ENCODE measurements around the gene CTSO. TPM values are rescaled to one million over a fixed set of nuclear protein-coding genes. Genes with fewer than 3 reads are reported as not detected.

The CTSO gene
- total RNA-seq, 1 experiment from 2014 or later = 5.0 TPM

DNA sequence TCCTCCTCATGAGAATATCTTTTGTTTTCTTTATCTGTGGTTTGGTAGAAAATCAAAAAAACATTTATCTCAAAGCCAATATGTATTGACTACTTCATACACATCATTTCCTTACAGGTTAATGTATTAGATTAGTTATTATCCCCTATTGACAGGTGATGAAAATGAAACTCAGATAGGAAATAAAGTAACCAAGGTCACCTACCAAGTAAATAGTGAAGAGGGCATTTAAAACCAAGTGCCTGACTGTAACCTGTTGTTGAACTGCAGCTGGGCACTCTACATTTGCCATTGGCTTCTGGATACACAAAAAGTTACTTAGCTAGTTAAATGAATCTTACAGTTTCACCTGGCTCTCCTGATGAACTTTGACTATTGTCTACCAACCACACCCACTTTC, 41.4 kb upstream of the CTSO start:
- ChIA-PET POLR2A (ENCODE audit: unreplicated experiment) (no interaction called here), CTCF (no interaction called here)
- no peak overlapping the region for H3K4me3 ChIP-seq
- H3K36me3 ChIP-seq (ENCODE audit: low read depth) = no peaks in the 10 kb centered on the region
- intact Hi-C loops (cut with micrococcal nuclease; ENCODE audit: unreplicated experiment) = no loop called here
- H3F3A ChIP-seq (ENCODE audit: insufficient read depth, low read depth) = no peaks in the 10 kb centered on the region
- no peak overlapping the region for H2AFZ ChIP-seq
- H3K4me1 ChIP-seq (replicated peaks; ENCODE audit: insufficient read depth) = no peaks in the 10 kb centered on the region
- no peak overlapping the region for H3K4me2 ChIP-seq
- no TSS peak for BruUV-seq (replicated peaks)
- H3K79me2 ChIP-seq (ENCODE audit: low read depth) = no peaks in the 10 kb centered on the region
- no peaks in the 10 kb centered on the region for H4K20me1 ChIP-seq (ENCODE audit: insufficient read depth)
- H3K27ac ChIP-seq = no peak overlapping the region
- no peaks in the 10 kb centered on the region for H3K9me3 ChIP-seq (ENCODE audit: insufficient read depth, low read depth)
- no peak for TF ChIP-seq CTCF (conservative IDR thresholded peaks at IDR 0.05)
- no peak for TF ChIP-seq EZH2 (IDR thresholded peaks at IDR 0.05; ENCODE audit: low read depth)
- DNase-seq = no peak
- H3K9me2 ChIP-seq (ENCODE audit: insufficient read depth) = no peaks in the 10 kb centered on the region
- no peaks in the 10 kb centered on the region for H3K27me3 ChIP-seq (ENCODE audit: insufficient read depth, low read depth)

DNA sequence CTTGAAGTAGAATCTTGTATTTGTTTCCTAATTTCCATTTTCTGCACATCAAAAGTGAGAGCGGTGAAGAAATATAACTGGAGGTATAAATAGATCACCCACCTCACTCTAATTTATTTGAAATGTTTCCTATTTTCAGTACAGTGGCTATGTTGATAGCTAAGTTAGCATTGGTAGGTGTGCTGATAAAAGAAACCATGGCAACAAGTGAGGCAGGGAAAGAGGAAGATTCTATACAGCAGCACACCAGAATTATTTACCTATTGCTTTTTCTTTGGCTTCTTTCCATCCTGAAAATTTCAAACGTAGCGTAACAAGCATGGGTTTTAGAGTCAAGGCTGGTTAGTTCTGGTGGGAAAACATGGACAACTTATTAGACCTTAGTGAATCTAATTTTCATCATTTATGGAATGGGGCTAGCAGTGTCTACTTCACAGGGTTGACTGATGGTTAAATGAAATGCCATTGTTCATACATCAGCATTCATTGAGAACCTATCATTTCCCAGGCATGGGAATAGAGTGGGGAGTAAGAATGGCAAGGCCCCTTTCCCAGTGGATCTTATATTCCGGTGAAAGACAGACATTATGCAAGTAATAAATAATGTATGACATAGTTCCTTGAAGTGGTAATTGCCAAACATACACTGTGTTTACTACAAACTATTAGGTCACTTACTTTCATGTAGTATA, 30.6 kb upstream of the CTSO start:
- no peak overlapping the region for H3K4me3 ChIP-seq
- H4K20me1 ChIP-seq (ENCODE audit: insufficient read depth) = no peaks in the 10 kb centered on the region
- no peaks in the 10 kb centered on the region for H3K27me3 ChIP-seq (ENCODE audit: insufficient read depth, low read depth)
- ChIA-PET CTCF (no interaction called here), POLR2A (ENCODE audit: unreplicated experiment) (no interaction called here)
- DNase-seq = no peak
- H3K36me3 ChIP-seq (ENCODE audit: low read depth) = no peaks in the 10 kb centered on the region
- H3K9me2 ChIP-seq (ENCODE audit: insufficient read depth) = no peaks in the 10 kb centered on the region
- no peaks in the 10 kb centered on the region for H3F3A ChIP-seq (ENCODE audit: insufficient read depth, low read depth)
- no peak overlapping the region for H3K4me2 ChIP-seq
- intact Hi-C loops (cut with micrococcal nuclease; ENCODE audit: unreplicated experiment) = no loop called here
- BruUV-seq (replicated peaks) = no TSS peak
- H2AFZ ChIP-seq = no peak overlapping the region
- no peaks in the 10 kb centered on the region for H3K9me3 ChIP-seq (ENCODE audit: insufficient read depth, low read depth)
- no peak overlapping the region for H3K27ac ChIP-seq
- TF ChIP-seq EZH2 (IDR thresholded peaks at IDR 0.05; ENCODE audit: low read depth) (no peak), CTCF (conservative IDR thresholded peaks at IDR 0.05) (no peak)
- H3K4me1 ChIP-seq (replicated peaks; ENCODE audit: insufficient read depth) = no peaks in the 10 kb centered on the region
- H3K79me2 ChIP-seq (ENCODE audit: low read depth) = no peaks in the 10 kb centered on the region

GRCh38 chr4:155982736-155983385, 29.2 kb upstream of the CTSO start:
- H3F3A ChIP-seq (ENCODE audit: insufficient read depth, low read depth) = no peaks in the 10 kb centered on the region
- POLR2A ChIA-PET (ENCODE audit: unreplicated experiment) = interaction anchor here (0.7 kb wide), 1 partner anchor 17 kb away, joined by 3 read pairs; no protein-coding TSS in a partner anchor
- no peak overlapping the region for H3K4me3 ChIP-seq
- TF ChIP-seq CTCF (conservative IDR thresholded peaks at IDR 0.05) (no peak), EZH2 (IDR thresholded peaks at IDR 0.05; ENCODE audit: low read depth) (no peak)
- H3K27me3 ChIP-seq (ENCODE audit: insufficient read depth, low read depth) = no peaks in the 10 kb centered on the region
- H3K4me2 ChIP-seq = no peak overlapping the region
- H3K4me1 ChIP-seq (replicated peaks; ENCODE audit: insufficient read depth) = no peaks in the 10 kb centered on the region
- CTCF ChIA-PET = no interaction called here
- intact Hi-C loops (cut with micrococcal nuclease; ENCODE audit: unreplicated experiment) = no loop called here
- H3K27ac ChIP-seq = no peak overlapping the region
- H3K36me3 ChIP-seq (ENCODE audit: low read depth) = no peaks in the 10 kb centered on the region
- H3K9me2 ChIP-seq (ENCODE audit: insufficient read depth) = no peaks in the 10 kb centered on the region
- no peak overlapping the region for H2AFZ ChIP-seq
- DNase-seq = no peak
- no TSS peak for BruUV-seq (replicated peaks)
- H3K9me3 ChIP-seq (ENCODE audit: insufficient read depth, low read depth) = no peaks in the 10 kb centered on the region
- H4K20me1 ChIP-seq (ENCODE audit: insufficient read depth) = no peaks in the 10 kb centered on the region
- no peaks in the 10 kb centered on the region for H3K79me2 ChIP-seq (ENCODE audit: low read depth)

Data from PC-9 (cell line).